Measurements from ENCODE around the gene LDLRAP1.

Gene LDLRAP1

DNA sequence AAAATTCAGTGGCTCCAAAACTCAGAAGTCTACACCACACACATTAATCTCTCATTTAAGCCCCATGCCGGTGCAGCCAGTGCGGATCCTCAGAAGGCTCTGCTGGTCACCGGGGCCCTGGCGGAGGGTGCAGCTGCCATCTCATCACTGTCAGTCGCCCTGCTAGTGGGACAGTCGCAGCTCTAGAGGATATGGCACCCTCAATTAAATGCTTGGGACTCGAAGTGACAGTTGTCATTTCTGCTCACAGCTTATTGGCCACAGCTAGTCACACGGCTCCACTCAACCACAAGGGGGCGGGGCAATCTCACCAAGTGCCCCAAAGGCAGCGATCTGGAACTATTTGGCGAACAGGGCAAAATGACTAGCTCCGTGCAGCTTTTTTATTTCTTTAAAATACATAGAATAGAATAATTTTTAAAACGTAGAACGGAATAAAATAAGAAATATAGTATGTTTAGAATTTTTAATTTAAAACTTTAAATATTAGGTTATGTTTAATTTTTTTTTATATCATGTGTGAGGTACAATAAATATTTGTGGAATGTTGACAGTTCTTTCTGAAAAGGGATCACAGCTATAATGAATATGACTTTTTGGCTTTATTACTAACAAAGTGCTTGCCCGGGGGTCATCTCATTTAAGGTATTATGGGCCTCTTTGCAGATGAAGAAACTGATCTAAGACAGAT lies 65.2 kb downstream of the LDLRAP1 start:
- Histone ChIP-seq H3K9me3 (ENCODE audit: low read length) (no peaks in the 10 kb centered on the region), H3K9ac (ENCODE audit: low read length) (no peak overlapping the region), H3K4me1 (ENCODE audit: insufficient read depth, low read length) (peaks cover 24% of the 10 kb centered on the region), H3K27me3 (ENCODE audit: control insufficient read depth in 1 of 2, insufficient read depth in 2 of 2, low read length in 2 of 2) (no peaks in the 10 kb centered on the region), H3K4me3 (ENCODE audit: low read depth in 1 of 2, low read length in 2 of 2) (no peak overlapping the region), H3K27ac (ENCODE audit: low read depth, low read length) (no peak overlapping the region), H3K36me3 (ENCODE audit: insufficient read depth, low read length) (no peaks in the 10 kb centered on the region)

DNA sequence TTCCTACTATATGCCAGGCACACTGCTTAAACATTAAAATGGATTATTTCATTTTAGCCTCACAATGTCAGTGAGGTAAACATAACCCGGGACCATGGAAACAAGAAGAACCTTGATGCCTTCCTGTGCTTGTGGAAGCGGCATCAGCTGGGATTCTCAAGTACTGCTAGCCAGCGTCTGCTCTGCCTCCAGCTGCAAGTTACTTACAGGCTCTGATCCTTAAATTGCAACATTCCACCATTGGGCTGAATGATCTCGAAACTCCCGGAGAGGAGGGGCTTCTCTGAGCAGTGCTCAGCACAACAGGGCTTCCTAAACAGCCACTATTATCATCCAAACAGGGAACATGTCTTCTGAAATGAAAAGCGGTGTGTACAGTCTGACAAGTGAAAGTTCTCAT lies 66.5 kb downstream of the LDLRAP1 start:
- Histone ChIP-seq H3K36me3 (ENCODE audit: insufficient read depth, low read length) (no peaks in the 10 kb centered on the region), H3K9me3 (ENCODE audit: low read length) (no peaks in the 10 kb centered on the region), H3K9ac (ENCODE audit: low read length) (no peak overlapping the region), H3K4me1 (ENCODE audit: insufficient read depth, low read length) (peaks cover 24% of the 10 kb centered on the region), H3K27me3 (ENCODE audit: control insufficient read depth in 1 of 2, insufficient read depth in 2 of 2, low read length in 2 of 2) (no peaks in the 10 kb centered on the region), H3K4me3 (ENCODE audit: low read depth in 1 of 2, low read length in 2 of 2) (no peak overlapping the region), H3K27ac (ENCODE audit: low read depth, low read length) (no peak overlapping the region)

DNA sequence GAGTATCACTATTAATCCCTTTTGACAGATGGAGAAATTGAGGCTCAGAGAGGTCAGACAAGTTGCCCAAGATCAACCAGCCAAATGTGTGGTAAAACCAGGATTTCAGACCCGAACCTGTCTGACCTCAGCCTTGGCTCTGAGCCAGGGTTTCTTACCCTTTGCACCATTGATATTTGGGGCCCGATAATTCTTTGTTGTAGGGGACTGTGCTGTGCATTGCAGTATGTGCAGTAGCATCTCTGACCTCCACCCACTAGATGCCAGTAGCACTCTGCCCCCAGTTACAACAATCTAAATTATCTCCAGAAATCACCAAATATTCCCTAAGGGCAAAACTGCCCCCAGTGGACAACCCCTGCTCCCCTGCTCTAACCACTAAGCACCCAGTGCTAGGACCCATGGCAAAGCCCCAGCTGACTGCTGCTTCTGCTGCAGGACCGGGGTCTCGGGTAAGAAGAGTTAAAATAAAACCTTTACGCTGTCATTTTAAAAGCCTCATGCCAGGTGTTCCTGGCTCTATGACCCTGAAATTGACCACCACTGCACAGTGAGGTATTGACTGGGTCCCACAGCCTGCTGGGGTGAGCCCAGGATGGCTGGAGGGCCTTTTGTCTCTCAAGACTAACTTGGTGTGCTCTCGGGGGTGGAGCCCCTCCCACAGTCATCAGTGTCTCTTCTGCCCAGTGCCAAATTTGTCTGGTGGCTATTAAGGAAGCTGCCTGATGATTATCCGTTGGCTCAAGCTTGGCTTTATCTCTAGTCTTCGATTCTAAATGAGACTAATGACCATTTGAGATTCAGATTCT lies 67.6 kb downstream of the LDLRAP1 start:
- peaks cover 33% of the 10 kb centered on the region for H3K4me1 ChIP-seq (ENCODE audit: insufficient read depth, low read length)
- H3K4me3 ChIP-seq (ENCODE audit: low read depth in 1 of 2, low read length in 2 of 2) = no peak overlapping the region
- H3K36me3 ChIP-seq (ENCODE audit: insufficient read depth, low read length) = no peaks in the 10 kb centered on the region
- no peak overlapping the region for H3K27ac ChIP-seq (ENCODE audit: low read depth, low read length)
- H3K9ac ChIP-seq (ENCODE audit: low read length) = no peak overlapping the region
- no peaks in the 10 kb centered on the region for H3K27me3 ChIP-seq (ENCODE audit: control insufficient read depth in 1 of 2, insufficient read depth in 2 of 2, low read length in 2 of 2)
- no peaks in the 10 kb centered on the region for H3K9me3 ChIP-seq (ENCODE audit: low read length)

DNA sequence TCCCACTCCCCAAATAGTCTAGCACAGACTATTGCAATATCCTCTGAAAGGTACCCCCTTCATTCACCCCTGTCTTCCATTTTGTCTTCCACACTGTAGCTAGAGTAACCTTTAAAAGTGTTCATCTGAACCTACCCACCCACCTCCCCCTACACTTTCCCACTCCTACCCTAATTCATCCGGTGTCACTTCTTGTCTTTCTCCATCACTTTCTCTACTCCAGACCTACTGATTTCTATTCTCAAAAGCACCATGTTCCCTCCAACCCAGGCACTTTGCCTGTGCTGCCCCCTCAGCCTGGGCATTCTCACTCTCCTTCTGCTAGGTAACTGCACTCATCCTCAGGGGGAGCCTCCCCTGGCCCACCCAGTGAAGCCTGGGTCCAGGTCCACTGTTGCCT lies 68.4 kb downstream of the LDLRAP1 start:
- H3K4me3 ChIP-seq (ENCODE audit: low read depth in 1 of 2, low read length in 2 of 2) = no peak overlapping the region
- no peaks in the 10 kb centered on the region for H3K27me3 ChIP-seq (ENCODE audit: control insufficient read depth in 1 of 2, insufficient read depth in 2 of 2, low read length in 2 of 2)
- peaks cover 35% of the 10 kb centered on the region for H3K4me1 ChIP-seq (ENCODE audit: insufficient read depth, low read length)
- no peaks in the 10 kb centered on the region for H3K9me3 ChIP-seq (ENCODE audit: low read length)
- no peak overlapping the region for H3K27ac ChIP-seq (ENCODE audit: low read depth, low read length)
- H3K36me3 ChIP-seq (ENCODE audit: insufficient read depth, low read length) = no peaks in the 10 kb centered on the region
- H3K9ac ChIP-seq (ENCODE audit: low read length) = no peak overlapping the region

DNA sequence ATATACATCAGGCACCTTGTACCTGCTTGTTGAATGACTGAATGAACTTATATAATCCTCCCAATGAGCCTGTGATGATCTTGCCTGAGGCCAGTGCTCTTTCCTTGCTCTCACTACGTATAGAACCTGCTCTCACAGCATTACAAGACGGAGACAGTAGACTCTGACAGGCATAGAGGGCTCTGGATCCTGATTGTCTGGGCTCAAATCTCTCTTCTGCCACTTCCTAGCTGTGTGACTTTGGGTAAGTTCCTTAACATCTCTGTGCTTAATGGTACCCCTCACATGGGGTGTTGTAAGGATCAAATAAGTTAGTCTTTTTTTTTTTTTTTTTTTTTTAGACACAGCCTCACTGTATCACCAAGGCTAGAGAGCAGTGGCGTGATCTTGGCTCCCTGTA lies 69.0 kb downstream of the LDLRAP1 start:
- H3K27ac ChIP-seq (ENCODE audit: low read depth, low read length) = no peak overlapping the region
- no peak overlapping the region for H3K9ac ChIP-seq (ENCODE audit: low read length)
- H3K4me1 ChIP-seq (ENCODE audit: insufficient read depth, low read length) = peaks cover 35% of the 10 kb centered on the region
- no peaks in the 10 kb centered on the region for H3K27me3 ChIP-seq (ENCODE audit: control insufficient read depth in 1 of 2, insufficient read depth in 2 of 2, low read length in 2 of 2)
- no peak overlapping the region for H3K4me3 ChIP-seq (ENCODE audit: low read depth in 1 of 2, low read length in 2 of 2)
- no peaks in the 10 kb centered on the region for H3K36me3 ChIP-seq (ENCODE audit: insufficient read depth, low read length)
- no peaks in the 10 kb centered on the region for H3K9me3 ChIP-seq (ENCODE audit: low read length)

DNA sequence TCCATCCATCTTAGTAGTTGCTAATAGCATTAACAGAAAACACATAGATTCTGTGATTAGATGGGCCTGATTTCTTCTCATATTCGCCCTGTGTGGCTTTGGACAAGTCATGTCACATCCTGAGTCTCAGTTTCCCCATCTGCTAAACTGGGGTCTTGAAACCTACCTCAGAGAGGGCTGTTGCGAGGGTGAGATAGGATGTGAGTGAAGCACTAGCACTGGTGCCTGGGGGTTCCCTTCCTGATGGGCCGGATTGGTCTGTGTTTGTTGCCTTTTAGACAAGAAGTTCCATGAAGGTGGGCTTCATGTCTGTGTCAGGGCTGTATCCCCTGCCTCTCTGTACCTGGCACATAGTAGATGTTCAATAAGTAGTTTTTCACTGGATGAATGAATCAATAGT lies 69.7 kb downstream of the LDLRAP1 start:
- H3K9ac ChIP-seq (ENCODE audit: low read length) = no peak overlapping the region
- H3K9me3 ChIP-seq (ENCODE audit: low read length) = no peaks in the 10 kb centered on the region
- no peaks in the 10 kb centered on the region for H3K27me3 ChIP-seq (ENCODE audit: control insufficient read depth in 1 of 2, insufficient read depth in 2 of 2, low read length in 2 of 2)
- peaks cover 35% of the 10 kb centered on the region for H3K4me1 ChIP-seq (ENCODE audit: insufficient read depth, low read length)
- no peaks in the 10 kb centered on the region for H3K36me3 ChIP-seq (ENCODE audit: insufficient read depth, low read length)
- no peak overlapping the region for H3K4me3 ChIP-seq (ENCODE audit: low read depth in 1 of 2, low read length in 2 of 2)
- no peak overlapping the region for H3K27ac ChIP-seq (ENCODE audit: low read depth, low read length)

DNA sequence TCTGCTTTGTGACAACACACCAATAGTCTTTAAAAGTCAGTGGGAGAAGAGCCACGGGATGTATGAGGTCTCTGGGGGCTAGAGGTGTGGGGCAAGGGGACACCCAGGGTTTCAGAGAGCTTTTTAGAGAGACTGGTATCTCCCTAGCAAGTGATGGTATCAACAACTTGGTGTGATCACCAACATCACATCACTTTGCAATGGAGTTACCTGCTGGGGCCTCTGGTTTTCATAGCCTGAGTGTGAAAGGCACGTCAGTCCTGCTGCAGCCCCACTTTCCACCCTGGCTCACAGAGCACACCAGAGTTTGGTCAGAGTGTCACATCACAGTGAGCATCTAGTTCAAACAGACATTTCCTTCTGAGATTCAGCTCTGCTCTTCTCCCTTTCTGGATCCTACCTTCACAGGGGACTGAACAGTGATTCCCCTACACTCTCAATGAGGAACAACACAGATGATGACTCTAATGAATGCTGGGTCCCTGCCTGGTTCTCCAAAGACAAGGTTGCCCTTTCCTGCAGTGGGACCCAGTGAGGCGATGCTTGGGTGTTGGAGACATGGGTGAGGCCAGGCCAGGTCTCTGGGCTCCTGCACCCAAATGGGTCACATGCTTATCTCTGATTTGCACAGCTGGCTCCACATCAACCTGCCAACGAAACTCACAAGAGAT lies 71.2 kb downstream of the LDLRAP1 start:
- Histone ChIP-seq H3K27ac (ENCODE audit: low read depth, low read length) (no peak overlapping the region), H3K4me1 (ENCODE audit: insufficient read depth, low read length) (peaks cover 38% of the 10 kb centered on the region), H3K9me3 (ENCODE audit: low read length) (no peaks in the 10 kb centered on the region), H3K9ac (ENCODE audit: low read length) (no peak overlapping the region), H3K4me3 (ENCODE audit: low read depth in 1 of 2, low read length in 2 of 2) (no peak overlapping the region), H3K36me3 (ENCODE audit: insufficient read depth, low read length) (no peaks in the 10 kb centered on the region), H3K27me3 (ENCODE audit: control insufficient read depth in 1 of 2, insufficient read depth in 2 of 2, low read length in 2 of 2) (no peaks in the 10 kb centered on the region)

DNA sequence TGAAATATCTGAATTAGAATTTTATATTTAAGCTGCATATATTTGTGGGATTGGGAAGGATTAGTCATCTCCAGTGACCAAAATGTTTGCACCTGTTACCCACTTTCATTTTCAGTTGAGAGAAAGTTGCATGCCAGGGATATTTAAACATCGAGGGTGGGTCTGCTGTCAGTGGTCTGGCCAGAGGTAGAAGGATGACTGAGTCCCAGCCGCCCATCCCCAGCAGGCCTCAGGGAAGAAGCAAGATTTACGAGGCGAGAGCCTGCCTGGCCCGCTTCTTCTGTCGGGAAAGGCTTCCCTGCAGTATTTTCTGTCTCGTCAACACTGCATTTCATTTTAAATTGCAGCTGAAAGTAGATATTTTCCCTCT lies 71.8 kb downstream of the LDLRAP1 start:
- no peaks in the 10 kb centered on the region for H3K27me3 ChIP-seq (ENCODE audit: control insufficient read depth in 1 of 2, insufficient read depth in 2 of 2, low read length in 2 of 2)
- H3K9ac ChIP-seq (ENCODE audit: low read length) = no peak overlapping the region
- peaks cover 38% of the 10 kb centered on the region for H3K4me1 ChIP-seq (ENCODE audit: insufficient read depth, low read length)
- H3K9me3 ChIP-seq (ENCODE audit: low read length) = no peaks in the 10 kb centered on the region
- peak overlapping the region; percentile 82 for H3K27ac ChIP-seq (ENCODE audit: low read depth, low read length)
- no peaks in the 10 kb centered on the region for H3K36me3 ChIP-seq (ENCODE audit: insufficient read depth, low read length)
- H3K4me3 ChIP-seq (ENCODE audit: low read depth in 1 of 2, low read length in 2 of 2) = no peak overlapping the region

DNA sequence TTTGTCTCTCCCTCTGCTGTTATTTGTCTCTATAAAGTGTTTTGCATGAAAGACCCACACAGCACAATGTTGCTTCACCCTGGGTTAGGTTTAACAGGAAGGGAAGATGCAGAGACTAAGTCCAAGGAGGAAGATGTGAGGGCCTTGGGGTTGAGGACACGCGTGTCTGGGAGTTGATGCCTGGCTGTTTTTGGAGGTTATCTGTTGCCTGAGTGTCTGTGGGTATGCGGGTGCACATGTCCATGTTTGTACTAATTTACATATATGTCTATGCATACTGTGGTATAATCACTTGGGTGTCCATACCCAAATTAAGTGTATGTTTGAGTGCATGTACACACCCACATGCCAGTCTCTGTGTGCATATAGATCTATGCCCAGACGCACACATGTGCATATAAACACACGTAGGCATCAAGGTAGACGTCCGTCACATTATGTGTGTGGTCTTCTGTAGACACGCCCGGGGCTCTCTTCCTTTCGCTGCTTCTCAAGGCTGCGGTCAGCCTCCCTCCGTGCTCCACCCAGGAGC lies 72.2 kb downstream of the LDLRAP1 start:
- peak overlapping the region; percentile 49 to 54 for H3K4me3 ChIP-seq (ENCODE audit: low read depth in 1 of 2, low read length in 2 of 2)
- no peaks in the 10 kb centered on the region for H3K36me3 ChIP-seq (ENCODE audit: insufficient read depth, low read length)
- no peaks in the 10 kb centered on the region for H3K27me3 ChIP-seq (ENCODE audit: control insufficient read depth in 1 of 2, insufficient read depth in 2 of 2, low read length in 2 of 2)
- H3K27ac ChIP-seq (ENCODE audit: low read depth, low read length) = peak overlapping the region; percentile 82
- peaks cover 38% of the 10 kb centered on the region for H3K4me1 ChIP-seq (ENCODE audit: insufficient read depth, low read length)
- H3K9me3 ChIP-seq (ENCODE audit: low read length) = no peaks in the 10 kb centered on the region
- H3K9ac ChIP-seq (ENCODE audit: low read length) = peak overlapping the region; percentile 40

DNA sequence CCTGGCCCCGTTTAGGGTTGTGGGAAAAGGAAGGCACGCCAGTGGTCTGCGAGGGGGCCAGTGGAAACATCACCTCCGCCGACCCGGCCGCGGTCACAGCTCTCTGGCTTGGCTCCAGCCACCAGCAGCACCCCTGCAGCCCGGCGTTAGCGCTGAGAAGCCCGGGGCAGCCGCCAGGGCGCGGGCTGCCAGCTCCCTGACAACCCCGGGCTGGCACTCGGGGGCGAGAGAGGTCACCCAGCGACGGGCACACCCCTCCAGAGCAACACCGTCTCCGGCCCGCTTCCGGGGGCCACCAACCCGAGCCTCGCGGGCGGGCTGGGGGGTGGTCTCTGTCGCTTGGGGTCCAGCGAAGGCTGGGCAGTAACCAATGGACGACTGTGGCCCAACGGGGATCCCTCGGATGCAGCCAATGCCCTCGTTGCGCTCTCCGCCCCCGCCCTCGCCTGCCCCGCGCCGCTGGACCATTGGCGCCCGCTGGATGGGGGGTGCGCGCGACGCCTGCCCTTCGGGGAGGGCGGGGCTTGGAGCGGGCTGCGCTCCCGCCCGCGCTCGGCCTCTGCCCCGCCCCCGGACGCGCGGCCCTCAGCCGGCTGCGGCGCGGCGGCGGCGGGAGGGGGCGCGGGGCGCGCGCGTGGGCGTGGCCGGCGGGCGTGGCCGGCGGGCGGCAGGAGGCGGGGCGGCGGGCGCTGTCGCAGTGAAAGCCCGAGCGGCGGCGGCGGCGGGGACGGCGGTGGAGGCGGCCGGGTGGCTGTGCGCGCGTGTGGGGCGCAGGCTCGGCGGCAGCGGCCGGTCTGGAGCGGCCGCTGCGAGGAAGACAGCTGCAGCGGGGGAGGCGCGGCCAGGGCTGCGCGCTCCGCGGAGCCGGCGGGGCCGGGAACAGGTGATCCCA lies 72.9 kb downstream of the LDLRAP1 start, which contains the start of gene MAN1C1:
TSS of gene MAN1C1 (plus strand) at position 697 of the 892 bp plus-strand sequence. CDS start 1,007 bp downstream, outside the sequence.
- Histone ChIP-seq H3K4me3 (ENCODE audit: low read depth in 1 of 2, low read length in 2 of 2) (peak within 1 kb of the TSS; percentile 64 to 98), H3K4me1 (ENCODE audit: insufficient read depth, low read length) (peaks cover 41% of the 10 kb centered on the region), H3K9ac (ENCODE audit: low read length) (peak within 1 kb of the TSS; percentile 46), H3K36me3 (ENCODE audit: insufficient read depth, low read length) (no peaks in the 10 kb centered on the region), H3K9me3 (ENCODE audit: low read length) (no peaks in the 10 kb centered on the region), H3K27me3 (ENCODE audit: control insufficient read depth in 1 of 2, insufficient read depth in 2 of 2, low read length in 2 of 2) (no peaks in the 10 kb centered on the region), H3K27ac (ENCODE audit: low read depth, low read length) (peak within 1 kb of the TSS; percentile 82)
